HG02884 (cell line): Measurements from ENCODE around the gene TPST2.
A peak's percentile ranks its signal among the peaks of the same experiment; 100 is the strongest.

Source experiments
- ATAC-seq: cut with Tn5 transposase; IDR thresholded peaks from one replicate; pipeline ENCODE4 v1.9.1; 2021; ENCODE audit warnings: mild to moderate bottlenecking, moderate library complexity; ENCODE audit not compliant: unreplicated experiment

TPST2 gene

DNA sequence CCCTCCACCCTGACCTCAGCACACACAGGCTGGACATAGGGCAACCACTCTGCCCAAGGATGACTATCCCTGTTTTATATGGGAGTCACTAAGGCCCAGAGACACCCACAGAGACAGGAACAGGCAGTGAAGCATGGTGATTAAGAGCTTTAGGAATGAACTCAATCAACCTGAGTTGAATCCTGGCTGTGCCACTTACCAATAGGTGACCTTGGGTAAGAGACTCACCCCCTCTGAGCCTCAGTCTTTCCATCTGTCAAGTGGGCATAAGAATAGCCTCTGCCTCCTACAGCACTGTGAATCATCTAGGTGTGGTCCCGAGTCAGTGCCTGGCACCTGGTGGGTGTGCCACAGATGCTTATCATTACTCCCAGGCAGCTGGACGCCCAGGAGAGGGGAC is 21.1 kb upstream of the TPST2 start:
- ATAC-seq, result no peak

DNA sequence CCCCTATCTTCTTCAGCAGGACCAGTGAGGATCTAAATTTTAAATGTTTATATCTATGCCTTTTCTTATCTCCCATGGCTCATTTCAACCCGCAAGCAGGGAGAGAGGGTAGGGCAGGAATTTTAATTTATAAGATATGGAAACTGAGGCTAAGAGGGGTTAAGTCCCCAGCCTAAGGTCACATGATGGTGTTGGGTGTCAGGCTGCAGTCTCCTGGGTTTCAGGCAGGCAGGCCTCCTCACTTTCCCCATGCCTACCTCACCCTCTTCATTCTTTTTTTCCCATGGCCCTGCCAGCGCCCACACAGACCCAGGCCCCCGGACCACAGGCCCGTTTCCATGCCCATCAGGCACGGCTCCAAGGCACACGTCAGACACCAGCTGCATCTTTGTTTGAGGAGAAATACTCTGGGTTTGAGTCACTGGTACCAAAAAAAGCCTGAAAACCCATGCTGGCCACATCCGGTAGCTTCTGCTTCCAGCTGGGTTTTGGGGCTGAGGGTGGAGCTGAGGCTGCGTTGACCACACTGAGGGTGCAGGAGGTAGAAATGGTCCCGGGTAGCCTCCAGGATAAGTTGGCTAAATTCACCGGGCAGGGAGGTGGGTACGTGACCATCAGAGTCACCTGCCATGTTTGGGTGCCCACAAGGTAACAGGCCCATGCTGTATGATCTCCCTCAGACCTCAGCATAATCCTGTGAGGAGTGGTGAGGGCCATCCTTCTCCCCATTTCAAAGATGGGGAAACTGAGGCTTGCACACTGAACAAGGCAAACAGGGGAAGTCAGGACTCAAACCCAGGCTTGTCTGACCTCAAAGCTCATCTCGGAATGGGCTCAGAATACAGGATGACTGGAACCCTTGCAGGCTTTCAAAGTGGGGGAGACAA is 20.4 kb upstream of the TPST2 start:
- peak; percentile 79 for ATAC-seq

GRCh38 chr22:26609287-26609686 is 19.4 kb upstream of the TPST2 start:
- ATAC-seq, result no peak

DNA sequence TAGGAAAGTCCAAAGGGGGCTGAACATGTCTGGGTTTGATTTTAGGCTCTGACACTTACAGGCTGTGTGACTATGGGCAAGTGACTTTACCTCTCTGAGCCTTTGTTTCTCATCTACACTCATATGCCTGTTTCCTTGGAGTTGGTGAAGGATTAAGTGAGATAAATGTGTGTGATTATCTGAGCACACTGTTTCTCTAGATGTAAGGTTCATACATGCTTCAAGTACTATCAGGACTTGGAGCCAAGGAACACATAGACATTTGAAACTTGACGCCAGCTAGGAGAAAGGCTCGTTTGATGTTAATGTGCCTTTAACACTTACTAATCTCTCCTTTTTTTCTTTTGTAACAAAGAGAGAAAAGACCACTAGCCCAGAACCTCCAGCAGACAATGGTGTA is 18.2 kb upstream of the TPST2 start:
- ATAC-seq, result no peak

DNA sequence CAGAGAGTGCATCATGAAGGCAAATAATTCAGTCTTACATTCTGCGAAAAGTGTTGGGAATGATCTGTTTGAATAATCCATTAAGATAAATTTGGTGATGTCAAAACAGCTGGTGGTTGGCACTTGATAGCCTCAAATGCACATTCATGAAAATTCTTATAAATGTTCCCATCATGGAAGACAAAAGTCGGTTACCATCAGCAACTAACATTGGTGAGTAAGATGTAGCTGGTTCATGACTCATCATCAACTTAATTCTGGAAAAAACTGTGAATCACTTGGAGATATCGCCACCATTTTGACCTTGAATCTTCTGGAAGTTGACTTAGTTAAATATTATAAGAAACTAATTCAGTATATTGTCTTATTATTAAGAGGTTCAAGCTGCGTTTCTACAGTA is 16.7 kb upstream of the TPST2 start:
- ATAC-seq, result no peak

- no peak for ATAC-seq
Observed at GRCh38 chr22:26604368-26604767, 14.4 kb upstream of the TPST2 start.

DNA sequence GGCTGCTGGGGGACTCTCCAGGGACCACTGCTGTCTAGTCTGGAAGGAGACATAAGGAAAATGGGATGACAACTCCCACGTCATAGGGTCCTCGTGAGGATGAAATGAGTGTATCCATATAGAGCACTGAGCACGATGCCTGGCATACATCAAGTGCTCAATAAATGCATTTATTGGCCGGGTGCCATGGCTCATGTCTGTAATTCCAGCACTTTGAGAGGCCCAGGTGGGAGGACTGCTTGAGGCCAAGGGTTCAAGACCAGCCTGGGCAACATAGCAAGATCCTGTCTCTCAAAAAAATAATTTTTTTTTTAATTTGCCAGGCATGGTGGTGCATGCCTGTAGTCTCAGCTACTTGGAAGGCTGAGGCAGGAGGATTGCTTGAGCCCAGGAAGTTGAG is 12.2 kb upstream of the TPST2 start:
- ATAC-seq, result no peak

DNA sequence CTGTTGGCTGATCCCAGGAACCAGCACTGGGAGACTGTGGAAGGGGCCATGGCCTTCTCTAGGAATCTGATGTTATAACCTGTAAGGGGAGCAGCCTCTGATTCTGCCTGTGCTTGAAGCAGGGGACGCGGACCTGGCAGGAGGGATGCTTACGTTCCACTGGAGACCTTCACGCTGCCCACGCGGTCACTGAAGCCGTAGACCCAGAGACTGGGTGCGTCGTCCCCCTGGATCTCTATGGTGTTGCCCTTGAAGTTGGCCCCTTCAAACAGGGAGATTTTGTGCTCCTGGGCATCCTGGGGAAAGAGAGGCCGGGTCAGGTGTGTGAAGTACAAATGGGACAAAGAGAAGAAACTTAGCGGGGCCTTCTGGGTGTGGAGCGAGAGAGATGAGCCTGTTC is 11.8 kb upstream of the TPST2 start:
- no peak for ATAC-seq

- ATAC-seq, result no peak
Observed at GRCh38 chr22:26599505-26599904, 9.6 kb upstream of the TPST2 start.

DNA sequence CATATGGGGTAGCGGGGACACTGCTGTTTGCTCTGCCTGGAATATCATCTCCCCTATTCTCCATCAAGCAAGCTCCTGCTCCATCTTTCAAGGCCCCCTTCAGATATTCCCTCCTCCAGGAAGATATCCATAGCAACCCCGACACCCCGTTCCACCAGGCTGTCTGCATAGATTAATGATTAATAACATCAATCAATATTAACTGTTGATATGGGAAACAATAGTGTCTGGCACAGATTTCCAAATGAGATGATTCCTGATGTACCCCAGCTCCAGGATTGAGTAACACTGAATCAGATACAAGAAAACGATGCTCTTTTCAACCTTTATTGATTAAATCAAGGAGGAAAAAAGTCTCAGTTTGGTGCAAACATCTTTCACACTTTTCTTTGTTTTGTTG is 7.5 kb upstream of the TPST2 start:
- no peak for ATAC-seq

GRCh38 chr22:26597026-26597425 is 7.1 kb upstream of the TPST2 start:
- ATAC-seq, result no peak

GRCh38 chr22:26593763-26594162 is 3.8 kb upstream of the TPST2 start:
- ATAC-seq, result no peak

- ATAC-seq, result no peak
Observed at GRCh38 chr22:26592421-26592891, 2.5 kb upstream of the TPST2 start.

GRCh38 chr22:26589367-26589844 is 526 bp downstream of the TPST2 start:
- ATAC-seq, result peak; percentile 12

- no peak for ATAC-seq
Observed at GRCh38 chr22:26588729-26589366, 1.1 kb downstream of the TPST2 start.

GRCh38 chr22:26587991-26588613 is 1.8 kb downstream of the TPST2 start:
- ATAC-seq, result no peak

DNA sequence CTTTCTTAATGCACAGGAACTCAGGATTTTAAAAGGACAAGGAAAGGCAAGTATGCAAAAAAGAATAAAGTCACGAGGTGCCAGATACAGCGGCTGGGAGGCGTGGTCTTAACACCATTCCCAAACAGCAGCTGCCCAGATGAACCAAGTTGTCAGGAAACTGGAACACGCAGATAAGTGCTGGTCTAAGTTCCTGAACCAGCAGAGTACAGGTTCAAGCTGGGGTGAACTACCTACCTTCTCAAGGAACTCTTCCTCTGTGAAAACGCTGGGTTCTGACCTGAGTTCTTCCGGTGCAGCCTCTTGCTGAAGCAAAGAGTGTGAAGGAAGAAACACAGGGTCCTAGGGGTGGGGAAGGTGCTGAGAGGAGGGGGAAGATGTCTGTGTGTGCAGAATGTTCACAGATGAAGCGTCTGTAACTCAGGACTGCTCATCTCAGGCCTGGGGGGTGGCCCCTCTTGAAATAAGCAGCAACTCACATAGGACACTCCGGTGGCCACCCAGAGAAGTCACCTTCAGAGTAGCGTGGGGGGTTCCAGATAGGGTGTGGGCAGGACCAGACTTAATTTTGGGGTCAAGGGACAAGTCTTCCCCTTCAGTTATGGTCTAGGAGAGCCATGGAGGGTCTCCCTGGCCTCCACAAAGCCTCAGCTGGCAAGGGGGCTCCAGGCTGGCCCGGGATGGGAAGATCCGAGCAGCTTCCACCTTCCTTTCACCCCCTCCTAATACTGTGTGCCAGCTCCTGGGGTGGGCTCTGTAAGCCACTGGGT is 3.2 kb downstream of the TPST2 start:
- no peak for ATAC-seq

- ATAC-seq, result no peak
Observed at GRCh38 chr22:26585104-26585790, 4.7 kb downstream of the TPST2 start.

DNA sequence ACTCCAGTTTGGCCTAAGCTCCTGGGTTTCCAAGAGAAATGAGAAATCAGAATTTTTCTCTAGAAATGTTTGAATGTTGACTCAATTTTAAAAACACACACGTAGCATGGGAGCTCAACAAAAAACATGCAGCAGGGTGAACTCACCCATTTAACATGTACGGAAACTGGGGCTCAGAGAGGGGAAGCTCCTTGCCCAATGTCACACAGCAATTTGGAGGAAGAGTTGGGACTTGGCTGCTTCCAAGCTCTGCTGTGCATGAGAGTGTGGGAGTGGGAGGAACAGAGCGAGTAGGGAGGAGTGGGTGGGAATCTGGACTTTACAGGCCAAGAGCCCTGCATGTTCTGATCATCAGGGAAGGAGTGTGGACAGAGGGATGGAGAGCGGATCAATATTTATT is 5.9 kb downstream of the TPST2 start:
- no peak for ATAC-seq

GRCh38 chr22:26581633-26582168 is 8.2 kb downstream of the TPST2 start:
- ATAC-seq, result no peak
